Peyer's patch (tissue), 4 donors: ENCODE results near the gene PKNOX2. TPM values are rescaled to one million over a fixed set of nuclear protein-coding genes. Genes with fewer than 3 reads are reported as not detected.

Source experiments
- DNase-seq, 3 donors: peaks; one replicate each; pipeline ENCODE4 v3.0.0-alpha.2; 2017 to 2019
- H3K27ac ChIP-seq, 4 donors: fragments of 200-600 bp; sonication (generic); one replicate each; pipeline ENCODE4 v1.5.1; 2016 to 2019
- H3K27me3 ChIP-seq, 2 donors: fragments of 200-600 bp; sonication (generic); one replicate each; pipeline ENCODE4 v1.5.1; 2019
- H3K36me3 ChIP-seq, 3 donors: fragments of 200-600 bp; sonication (generic); one replicate each; pipeline ENCODE4 v1.5.1; 2016 to 2019
- H3K4me1 ChIP-seq, 4 donors: fragments of 200-600 bp; sonication (generic); one replicate each; pipeline ENCODE4 v1.5.1; 2016 to 2019
- H3K4me3 ChIP-seq, 4 donors: fragments of 200-600 bp; sonication (generic); 1 replicate in 3 of 4; 2 replicates in 1 of 4; pipeline ENCODE4 v1.5.1; 2016 to 2019; ENCODE audit warnings: mild to moderate bottlenecking in 1 of 4
- H3K9me3 ChIP-seq, 4 donors: fragments of 200-600 bp; sonication (generic); one replicate each; pipeline ENCODE4 v1.5.1; 2016 to 2019; ENCODE audit warnings: mild to moderate bottlenecking in 1 of 4
- POLR2A ChIP-seq, 2 donors: fragments of 450-650 bp; IDR thresholded peaks; one replicate each; pipeline ENCODE4 v1.5.1; 2017; ENCODE audit warnings: antibody characterized with exemption in 2 of 2, mild to moderate bottlenecking in 2 of 2, moderate library complexity in 2 of 2
- total RNA-seq, 4 donors: library from RNA; depleted of rRNA; stranded (reverse); fragments of >200 nt; gene quantifications; one replicate each; pipeline ENCODE4 v1.1.0, GENCODE V29; 2016
- TF ChIP-seq, protein P1 (sequence below), 6 experiments: fragments of 450-650 bp in 4 of 6; fragments of 200-600 bp in 2 of 6; sonication (generic) in 1 of 6; IDR thresholded peaks; one replicate each; pipeline ENCODE4 v1.5.1; 2017 to 2019; ENCODE audit warnings: antibody characterized with exemption in 6 of 6, mild to moderate bottlenecking in 3 of 6, moderate library complexity in 1 of 6

PKNOX2 gene
- total RNA-seq, 4 donors from 2014 or later, result 1.4 to 8.3 TPM; not detected in 2

DNA sequence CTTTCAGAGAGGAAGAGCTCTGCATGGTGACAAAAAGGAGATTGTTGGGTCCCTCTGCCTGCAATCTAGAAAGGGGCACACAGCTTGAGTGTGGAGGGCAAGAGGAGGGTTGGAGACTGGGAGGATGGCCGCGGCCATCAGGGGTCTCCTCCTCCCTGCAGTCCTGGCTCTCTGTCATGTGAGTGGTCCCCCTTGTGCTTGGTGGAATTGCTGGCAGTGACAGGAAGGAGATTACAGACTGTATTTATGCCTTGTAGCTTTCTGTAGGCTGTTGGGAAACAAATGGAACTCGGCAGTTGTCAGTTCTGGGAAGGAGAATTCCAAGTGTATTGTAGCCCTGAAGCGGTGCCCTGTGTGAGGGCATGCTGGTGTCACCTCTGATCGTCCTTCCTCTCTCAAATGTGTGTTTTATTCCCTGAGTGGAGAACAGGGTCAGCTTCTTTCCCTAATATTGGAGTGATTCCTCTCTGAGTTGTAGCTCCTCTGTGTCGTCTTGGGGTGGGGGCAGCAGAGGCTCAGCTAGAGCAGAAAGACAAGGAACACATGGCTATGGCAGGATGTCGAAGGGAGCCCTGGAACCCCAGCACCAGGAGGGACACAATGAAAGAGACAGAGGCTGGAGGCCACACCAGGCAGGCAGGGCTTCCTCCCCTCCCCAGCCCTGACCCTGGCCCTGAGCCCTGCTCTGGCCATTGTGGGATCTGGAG lies 163.1 kb downstream of the PKNOX2 start:
- Histone ChIP-seq H3K27ac (no peak overlapping the region), H3K36me3 (no peaks in the 10 kb centered on the region), H3K27me3 (no peaks in the 10 kb centered on the region), H3K9me3 (no peaks in the 10 kb centered on the region), H3K4me3 (no peak overlapping the region), H3K4me1 (no peaks in the 10 kb centered on the region)
- TF ChIP-seq POLR2A (IDR thresholded peaks at IDR 0.05), result no peak
- TF ChIP-seq, protein P1, sequence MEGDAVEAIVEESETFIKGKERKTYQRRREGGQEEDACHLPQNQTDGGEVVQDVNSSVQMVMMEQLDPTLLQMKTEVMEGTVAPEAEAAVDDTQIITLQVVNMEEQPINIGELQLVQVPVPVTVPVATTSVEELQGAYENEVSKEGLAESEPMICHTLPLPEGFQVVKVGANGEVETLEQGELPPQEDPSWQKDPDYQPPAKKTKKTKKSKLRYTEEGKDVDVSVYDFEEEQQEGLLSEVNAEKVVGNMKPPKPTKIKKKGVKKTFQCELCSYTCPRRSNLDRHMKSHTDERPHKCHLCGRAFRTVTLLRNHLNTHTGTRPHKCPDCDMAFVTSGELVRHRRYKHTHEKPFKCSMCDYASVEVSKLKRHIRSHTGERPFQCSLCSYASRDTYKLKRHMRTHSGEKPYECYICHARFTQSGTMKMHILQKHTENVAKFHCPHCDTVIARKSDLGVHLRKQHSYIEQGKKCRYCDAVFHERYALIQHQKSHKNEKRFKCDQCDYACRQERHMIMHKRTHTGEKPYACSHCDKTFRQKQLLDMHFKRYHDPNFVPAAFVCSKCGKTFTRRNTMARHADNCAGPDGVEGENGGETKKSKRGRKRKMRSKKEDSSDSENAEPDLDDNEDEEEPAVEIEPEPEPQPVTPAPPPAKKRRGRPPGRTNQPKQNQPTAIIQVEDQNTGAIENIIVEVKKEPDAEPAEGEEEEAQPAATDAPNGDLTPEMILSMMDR (IDR thresholded peaks at IDR 0.05), result no peak
- no peak for DNase-seq

DNA sequence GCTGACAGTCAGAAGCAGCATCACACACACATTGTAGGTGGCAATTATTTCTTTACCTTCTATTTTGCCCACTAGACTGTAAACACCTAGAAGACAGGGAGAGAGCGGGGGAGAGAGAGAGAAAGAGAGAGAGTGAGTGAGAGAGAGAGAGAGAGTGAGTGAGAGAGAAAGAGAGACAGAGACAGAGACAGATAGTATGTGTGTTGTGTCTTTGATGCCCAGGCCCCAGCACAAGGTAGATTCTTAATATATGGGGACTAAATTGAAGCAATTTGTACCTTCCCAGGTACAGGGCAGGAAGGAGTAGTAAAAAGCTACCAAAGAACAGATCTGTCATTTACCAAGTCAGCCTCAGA lies 163.7 kb downstream of the PKNOX2 start:
- no peak for DNase-seq
- no peak overlapping the region for H3K4me3 ChIP-seq
- no peak overlapping the region for H3K27ac ChIP-seq
- no peaks in the 10 kb centered on the region for H3K36me3 ChIP-seq
- no peak for TF ChIP-seq POLR2A (IDR thresholded peaks at IDR 0.05)
- TF ChIP-seq, protein P1 (IDR thresholded peaks at IDR 0.05), result no peak
- no peaks in the 10 kb centered on the region for H3K9me3 ChIP-seq
- H3K27me3 ChIP-seq, result no peaks in the 10 kb centered on the region
- H3K4me1 ChIP-seq, result no peaks in the 10 kb centered on the region

DNA sequence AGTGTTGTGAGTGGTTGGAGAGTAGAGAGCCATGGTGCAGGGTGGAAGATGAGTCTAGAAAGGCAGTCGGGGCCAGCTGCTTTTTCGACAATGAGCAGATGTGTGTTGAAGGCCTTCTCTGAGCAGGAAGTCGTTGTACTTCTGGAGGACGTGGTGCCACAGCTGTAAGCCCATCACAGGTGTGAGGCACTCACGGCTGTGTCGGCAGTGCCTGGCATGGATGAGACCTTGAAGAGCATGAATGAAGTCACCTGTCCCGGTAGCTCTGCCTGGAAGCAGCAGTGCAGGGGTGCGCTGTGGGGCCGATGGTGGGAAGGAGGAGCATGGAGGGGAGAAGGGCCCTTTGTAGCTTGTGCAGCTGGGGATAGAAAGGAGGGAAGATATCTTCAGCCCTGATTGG lies 165.2 kb downstream of the PKNOX2 start:
- Histone ChIP-seq H3K36me3 (no peaks in the 10 kb centered on the region), H3K4me1 (no peaks in the 10 kb centered on the region), H3K27ac (no peak overlapping the region), H3K9me3 (no peaks in the 10 kb centered on the region), H3K27me3 (no peaks in the 10 kb centered on the region), H3K4me3 (no peak overlapping the region)
- TF ChIP-seq, protein P1 (IDR thresholded peaks at IDR 0.05), result no peak
- TF ChIP-seq POLR2A (IDR thresholded peaks at IDR 0.05), result no peak
- DNase-seq, result no peak

DNA sequence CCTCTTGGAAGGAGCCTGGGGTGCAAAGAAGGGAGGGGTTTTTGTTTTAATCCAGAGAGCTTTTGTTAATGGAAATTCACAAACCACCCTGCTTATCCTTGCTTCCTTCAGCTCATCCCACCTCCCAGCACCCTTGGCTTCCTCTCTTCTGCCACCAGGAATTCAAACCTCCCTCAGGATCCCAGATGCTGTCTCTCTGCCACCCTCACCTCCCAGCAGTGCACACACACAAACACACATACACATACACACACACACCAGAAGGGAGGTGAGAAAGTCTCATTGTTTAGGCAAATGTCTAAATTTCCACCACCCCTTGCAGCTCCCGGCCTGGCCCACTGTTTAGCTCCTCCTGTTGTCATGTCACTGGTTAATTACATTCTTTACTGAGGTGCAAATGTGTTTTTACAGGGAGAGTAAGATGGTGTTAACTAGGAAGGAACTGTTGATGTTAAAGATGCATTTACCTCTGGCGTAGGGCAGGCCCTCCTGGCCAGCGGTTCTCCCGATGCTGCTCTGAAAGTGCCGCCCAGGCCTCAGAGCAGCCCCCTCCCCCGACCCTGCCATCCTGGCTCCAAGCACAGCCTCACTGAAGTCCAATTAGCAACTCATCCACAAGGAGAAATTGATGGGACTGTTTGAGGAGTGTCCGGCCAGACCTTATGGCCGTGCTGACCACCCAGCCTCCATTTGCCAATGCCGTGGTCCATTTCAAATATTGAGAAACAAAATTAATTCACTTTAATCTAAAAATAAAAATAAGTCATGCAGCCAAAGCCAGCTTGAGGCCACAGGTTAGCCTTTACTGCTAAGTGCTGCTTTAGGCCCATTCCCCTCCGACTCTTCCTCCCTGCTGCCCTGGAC lies 166.1 kb downstream of the PKNOX2 start:
- Histone ChIP-seq H3K27me3 (no peaks in the 10 kb centered on the region), H3K4me1 (no peaks in the 10 kb centered on the region), H3K9me3 (no peaks in the 10 kb centered on the region), H3K27ac (no peak overlapping the region), H3K4me3 (no peak overlapping the region), H3K36me3 (no peaks in the 10 kb centered on the region)
- no peak for DNase-seq
- TF ChIP-seq, protein P1 (IDR thresholded peaks at IDR 0.05), result no peak
- TF ChIP-seq POLR2A (IDR thresholded peaks at IDR 0.05), result no peak

DNA sequence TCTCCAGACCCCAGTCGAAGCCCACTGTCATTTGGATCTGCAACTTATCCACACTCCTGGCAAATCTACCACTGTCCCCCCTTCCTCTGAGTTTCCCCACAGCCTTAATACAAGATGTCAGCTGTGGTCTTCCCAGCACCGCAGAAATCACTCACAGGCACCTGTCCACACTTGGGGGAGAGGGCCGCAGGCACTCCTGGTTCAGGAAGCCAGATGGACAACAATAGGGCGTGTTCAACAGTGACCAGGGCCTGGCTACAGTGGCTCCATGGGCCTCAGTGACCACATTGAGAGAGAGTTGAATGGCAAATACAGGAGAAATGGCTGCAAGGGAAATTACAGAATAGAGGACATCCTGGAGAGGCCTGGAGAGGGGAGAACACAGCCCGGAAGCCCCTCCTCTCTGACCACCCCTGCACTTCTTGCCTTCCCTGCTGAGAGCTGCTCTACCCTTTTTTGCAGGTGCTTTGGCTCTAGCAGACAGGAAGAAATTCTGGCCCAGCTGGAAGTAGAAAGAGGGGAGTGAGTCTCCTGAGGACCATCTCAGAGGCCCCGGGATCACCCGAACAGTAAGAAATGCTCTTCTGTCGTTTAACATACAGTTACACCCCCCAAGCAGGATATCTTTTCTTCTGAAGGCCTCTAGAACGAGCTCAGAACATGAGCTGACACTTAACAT lies 166.9 kb downstream of the PKNOX2 start:
- no peak overlapping the region for H3K4me3 ChIP-seq
- TF ChIP-seq POLR2A (IDR thresholded peaks at IDR 0.05), result no peak
- TF ChIP-seq, protein P1 (IDR thresholded peaks at IDR 0.05), result no peak
- no peaks in the 10 kb centered on the region for H3K27me3 ChIP-seq
- H3K4me1 ChIP-seq, result no peaks in the 10 kb centered on the region
- H3K9me3 ChIP-seq, result no peaks in the 10 kb centered on the region
- H3K27ac ChIP-seq, result no peak overlapping the region
- no peak for DNase-seq
- H3K36me3 ChIP-seq, result no peaks in the 10 kb centered on the region
